K562 (cell line): ENCODE data around the gene RNU5D-1. TPM values are rescaled to one million over a fixed set of nuclear protein-coding genes. Genes with fewer than 3 reads are reported as not detected.
A peak's percentile ranks its signal among the peaks of the same experiment; 100 is the strongest.

Source experiments
- ATAC-seq: fragments of 200-7000 bp; cut with Tn5 transposase; 3 replicates; pipeline ENCODE4 v1.9.1; 2020; ENCODE audit warnings: moderate library complexity
- Bru-seq: library from RNA; stranded (reverse); fragments of 400-500 nt; gene quantifications from one replicate; lab custom pipeline; 2021; lab: Mats Ljungman, UMichigan
- BruChase-seq, 2 experiments: library from RNA; stranded (reverse); fragments of 400-500 nt; gene quantifications; one replicate each; lab custom pipeline; 2021; lab: Mats Ljungman, UMichigan
- BruUV-seq: library from RNA; stranded (reverse); fragments of 400-500 nt; replicated peaks from 2 replicates; lab custom pipeline; 2021; lab: Mats Ljungman, UMichigan
- CTCF ChIA-PET: fragments of 300-600 bp; formaldehyde crosslinking; extraction: SDS; loops from one replicate; lab custom pipeline; 2021; ENCODE audit warnings: low intra/inter-chr PET ratio; lab: Yijun Ruan, JAX
- POLR2A ChIA-PET: fragments of 300-600, 350-650 bp; sonication (Branson Sonifier 250); formaldehyde crosslinking; extraction: SDS; loops from one replicate; lab custom pipeline; 2021; ENCODE audit warnings: antibody characterized with exemption, inconsistent platforms; lab: Yijun Ruan, JAX
- DNase-seq, 4 experiments: peaks; one replicate each; pipeline versions ENCODE4 v3.0.0 to v3.0.0-alpha.2; 2011 to 2018; ENCODE audit warnings: low spot score in 3 of 4, mixed read lengths in 3 of 4; ENCODE audit errors: extremely low read depth in 1 of 4
- FAIRE-seq: peaks from 2 replicates; lab custom pipeline; 2011; peaks lifted over from hg19 to GRCh38; lab: Jason Lieb, UNC
- H2AFZ ChIP-seq: 2 replicates; pipeline ENCODE4 v1.6.0; 2011; ENCODE audit warnings: low read depth, low read length, control low read depth, inconsistent platforms
- H3K27ac ChIP-seq: fragments of 200-600 bp; 3 replicates; pipeline ENCODE4 v1.8.0; 2011; ENCODE audit warnings: low read depth, mild to moderate bottlenecking, control low read depth, inconsistent platforms, low read length, moderate library complexity, mixed read lengths; ENCODE audit errors: extremely low read depth
- H3K27me3 ChIP-seq, 2 experiments: fragments of 300-600 bp in 1 of 2; 2 replicates in 1 of 2; 3 replicates in 1 of 2; pipeline versions ENCODE4 v1.6.0 to v1.8.0; 2011; ENCODE audit warnings: inconsistent platforms in 2 of 2, low read length in 2 of 2, mild to moderate bottlenecking in 1 of 2, mixed read lengths in 1 of 2, moderate library complexity in 1 of 2; ENCODE audit not compliant: control insufficient read depth in 2 of 2, insufficient read depth in 2 of 2
- H3K36me3 ChIP-seq: fragments of 300-600 bp; 3 replicates; pipeline ENCODE4 v1.8.0; 2011; ENCODE audit warnings: mild to moderate bottlenecking, low read length, inconsistent platforms; ENCODE audit not compliant: control insufficient read depth, insufficient read depth
- H3K4me1 ChIP-seq, 2 experiments: fragments of 200-600 bp in 1 of 2; replicated peaks in 1 of 2; 2 replicates in 1 of 2; 3 replicates in 1 of 2; pipeline versions ENCODE4 v1.5.1 to v1.8.0; 2011; ENCODE audit warnings: inconsistent platforms in 2 of 2, low read length in 2 of 2, mild to moderate bottlenecking in 1 of 2, mixed read lengths in 1 of 2, moderate library complexity in 1 of 2; ENCODE audit not compliant: control insufficient read depth in 2 of 2, insufficient read depth in 2 of 2
- H3K4me2 ChIP-seq: 2 replicates; pipeline ENCODE4 v1.6.1; 2011; ENCODE audit warnings: low read length, control low read depth, inconsistent platforms, mixed read lengths; ENCODE audit not compliant: insufficient read depth
- H3K4me3 ChIP-seq: fragments of 200-600 bp; sonication (generic), shearing (Covaris generic); 2 replicates; pipeline ENCODE4 v1.5.1; 2016; ENCODE audit warnings: control low read depth, inconsistent platforms
- H3K79me2 ChIP-seq: fragments of 200-600 bp; 3 replicates; pipeline ENCODE4 v1.8.0; 2011; ENCODE audit warnings: low read length, inconsistent platforms; ENCODE audit not compliant: control insufficient read depth, insufficient read depth
- H3K9ac ChIP-seq, 2 experiments: 2 replicates each; pipeline versions ENCODE4 v1.6.0 to v1.6.1; 2011; ENCODE audit warnings: low read depth in 2 of 2, low read length in 2 of 2, control low read depth in 1 of 2, inconsistent platforms in 1 of 2, mild to moderate bottlenecking in 1 of 2, mixed read lengths in 1 of 2; ENCODE audit not compliant: insufficient read depth in 1 of 2
- H3K9me1 ChIP-seq: one replicate; pipeline ENCODE4 v1.6.0; 2011; ENCODE audit warnings: inconsistent platforms, mild to moderate bottlenecking, low read length, moderate library complexity; ENCODE audit not compliant: control insufficient read depth, insufficient read depth
- H3K9me3 ChIP-seq: replicated peaks from 2 replicates; pipeline ENCODE4 v1.5.1; 2011; ENCODE audit warnings: low read depth, low read length, inconsistent platforms; ENCODE audit not compliant: control insufficient read depth, insufficient read depth
- H4K20me1 ChIP-seq: replicated peaks from 2 replicates; pipeline ENCODE4 v1.6.1; 2011; ENCODE audit warnings: low read length, inconsistent platforms, mixed read lengths; ENCODE audit not compliant: control insufficient read depth, insufficient read depth
- JUNB ChIP-seq: fragments of 450-650 bp; formaldehyde crosslinking; conservative IDR thresholded peaks from 2 replicates; pipeline ENCODE4 v1.4.0; 2020; ENCODE audit warnings: mild to moderate bottlenecking
- NR2F6 ChIP-seq: fragments of 450-650 bp; formaldehyde crosslinking; IDR thresholded peaks from 2 replicates; pipeline ENCODE4 v1.4.0; 2020; ENCODE audit warnings: mild to moderate bottlenecking
- PHTF2 ChIP-seq: fragments of 250-450 bp; sonication (Bioruptor Pico); IDR thresholded peaks from 2 replicates; pipeline ENCODE4 v1.5.0; 2021; ENCODE audit warnings: mild to moderate bottlenecking
- PTTG1 ChIP-seq: fragments of 450-650 bp; IDR thresholded peaks from 2 replicates; pipeline ENCODE4 v1.6.1; 2016; ENCODE audit warnings: low read depth, mild to moderate bottlenecking, missing genetic modification characterization, missing compliant biosample characterization
- RBBP5 ChIP-seq: fragments of 200-600 bp; sonication (generic); IDR thresholded peaks from 2 replicates; pipeline ENCODE4 v1.6.1; 2012; ENCODE audit warnings: borderline replicate concordance, mild to moderate bottlenecking, low read length, control low read depth, inconsistent platforms; ENCODE audit not compliant: insufficient read depth, poor library complexity, severe bottlenecking
- SREBF1 ChIP-seq: fragments of 150-350 bp; IDR thresholded peaks from 2 replicates; pipeline ENCODE4 v1.6.1; 2014; ENCODE audit warnings: antibody characterized with exemption, low read depth, low read length, borderline replicate concordance
- TBL1XR1 ChIP-seq, 2 experiments: IDR thresholded peaks; 2 replicates each; pipeline ENCODE4 v1.6.1; 2012; ENCODE audit warnings: improper control_type of control experiment in 2 of 2, low read length in 2 of 2, mild to moderate bottlenecking in 1 of 2
- THAP12 ChIP-seq: fragments of 250-450 bp; sonication (Bioruptor Pico); IDR thresholded peaks from 2 replicates; pipeline ENCODE4 v1.9.0; 2021; ENCODE audit warnings: mild to moderate bottlenecking, inconsistent platforms
- ZNF133 ChIP-seq: fragments of 250-450 bp; sonication (Bioruptor Pico); IDR thresholded peaks from 2 replicates; pipeline ENCODE4 v1.4.0; 2020; ENCODE audit warnings: mild to moderate bottlenecking
- ZNF224 ChIP-seq: sonication (generic); formaldehyde crosslinking; IDR thresholded peaks from 2 replicates; pipeline ENCODE4 v1.8.0; 2022; ENCODE audit warnings: mild to moderate bottlenecking, missing genetic modification reagents
- ZNF57 ChIP-seq: fragments of 450-650 bp; formaldehyde crosslinking; IDR thresholded peaks from 2 replicates; pipeline ENCODE4 v1.4.0; 2020; ENCODE audit warnings: mild to moderate bottlenecking, moderate library complexity
- WGBS: fragments of 100-300 bp; shearing (Covaris generic); methylation state at CpG from one replicate; pipeline ENCODE4 v1.1.6; 2016; ENCODE audit warnings: low coverage, mixed read lengths; ENCODE audit not compliant: insufficient coverage; ENCODE audit errors: missing lambda C conversion rate; 5-methylcytosine and 5-hydroxymethylcytosine counted together
- in situ Hi-C: fragments of 300-500 bp; cut with MboI; formaldehyde crosslinking; loops from 4 replicates; pipeline ENCODE4 v1.15.0; 2018; ENCODE audit warnings: inconsistent platforms, mixed read lengths
- intact Hi-C: fragments of 100-400 bp; cut with micrococcal nuclease; formaldehyde crosslinking; loops from 2 replicates; pipeline ENCODE4 v1.14.2; 2022
- long read RNA-seq, 3 experiments: library from polyadenylated mRNA in 2 of 3; library from RNA in 1 of 3; unstranded in 2 of 3; stranded (forward) in 1 of 3; transcript quantifications; one replicate each; pipeline ENCODE4 v2.0.0, GENCODE V29; 2019 to 2022
- polyA minus RNA-seq, 3 experiments: library from RNA; depleted of rRNA, polyadenylated mRNA; stranded (reverse); fragments of >200 nt; gene quantifications; 2 replicates each; pipeline ENCODE4 v1.2.3, GENCODE V29; 2011
- polyA plus RNA-seq, 8 experiments: library from polyadenylated mRNA; depleted of rRNA in 4 of 8; stranded (reverse) in 5 of 8; unstranded in 3 of 8; fragments of >200 nt; fragmentation: Nextera tagmentation in 2 of 8; fragmentation: Illumina TruSeq in 1 of 8; extraction: Ambion mirVana in 2 of 8; extraction: Trizol in 1 of 8; gene quantifications; 2 replicates each; pipeline versions ENCODE4 v1.2.1 to v1.2.3, GENCODE V29; 2011 to 2014; ENCODE audit warnings: inconsistent platforms in 1 of 8, missing spikeins in 1 of 8
- total RNA-seq, 7 experiments: library from RNA; depleted of rRNA in 6 of 7; stranded (reverse); fragments of >200 nt in 6 of 7; fragmentation: Illumina TruSeq in 2 of 7; extraction: Trizol in 2 of 7; gene quantifications; 2 replicates each; pipeline versions ENCODE4 v1.2.1 to v1.2.3, GENCODE V29; 2011 to 2021; ENCODE audit warnings: low replicate concordance in 1 of 7
- TF ChIP-seq, protein P1 (sequence below): fragments of 250-450 bp; sonication (Bioruptor Pico); IDR thresholded peaks from 2 replicates; pipeline ENCODE4 v1.5.0; 2020; ENCODE audit warnings: mild to moderate bottlenecking, borderline replicate concordance

Gene RNU5D-1
- under 0.01 TPM in 2 replicates for total RNA-seq (2011; cell fraction: chromatin; rRNA removed; ENCODE audit: low replicate concordance)
- under 0.01 TPM in 2 replicates for total RNA-seq (2011; cell fraction: nucleolus; rRNA removed)
- under 0.01 TPM in 2 replicates for total RNA-seq (2011; cell fraction: nucleoplasm; rRNA removed)
- total RNA-seq (2014; rRNA removed) (not detected in 2 replicates), total RNA-seq (2014; rRNA removed; fragmentation: Illumina TruSeq; extraction: Trizol) (not detected in 2 replicates), total RNA-seq (2015; rRNA removed; fragmentation: Illumina TruSeq; extraction: Trizol) (under 0.01 TPM in 1 of 2 replicates, not detected in the other), total RNA-seq (2021) (not detected in 2 replicates), polyA plus RNA-seq (2011; rRNA removed) (under 0.01 TPM in 1 of 2 replicates, not detected in the other), polyA plus RNA-seq (2014; fragmentation: Illumina TruSeq; extraction: Trizol) (not detected in 2 replicates), polyA plus RNA-seq (2014; fragmentation: Nextera tagmentation; extraction: Ambion mirVana) (not detected), polyA plus RNA-seq (2014; rRNA removed) (not detected in 2 replicates), polyA minus RNA-seq (2011; rRNA and poly(A)+ RNA removed) (under 0.01 TPM in 2 replicates), Bru-seq, nascent RNA (percentile 100 among the genes with signal in this experiment), BruChase-seq, experiment 1, labeled RNA remaining after a 2-hour chase (percentile 98 among the genes with signal in this experiment), BruChase-seq, experiment 2, labeled RNA remaining after a 6-hour chase (percentile 96 among the genes with signal in this experiment)
- not detected in 2 replicates for polyA plus RNA-seq (2011; cell fraction: cytosol; rRNA removed)
- under 0.01 TPM in 2 replicates for polyA plus RNA-seq (2011; cell fraction: nucleus; rRNA removed)
- not detected in 2 replicates for polyA plus RNA-seq (2012)
- 577 and 1,449 TPM in 2 replicates for polyA minus RNA-seq (2011; cell fraction: cytosol; rRNA and poly(A)+ RNA removed)
- under 0.01 TPM in 2 replicates for polyA minus RNA-seq (2011; cell fraction: nucleus; rRNA and poly(A)+ RNA removed)
- long read RNA-seq, experiment 1 = 0 reads
- long read RNA-seq, experiment 2 = 0 reads
- long read RNA-seq, experiment 3 = 0 reads

GRCh38 chr1:44730741-44731512 lies at the start of gene RNU5D-1:
Gene RNU5D-1, minus strand, starts transcription at chr1:44731170.
- WGBS = under 1% methylated on average over 19 of the region's 19 CpGs
- ChIA-PET CTCF (interaction anchor here (0.6 to 1.3 kb wide), 8 partner anchors 54 to 839 kb away, joined by 3 to 6 read pairs (median 4); partner anchors contain the start of gene EIF2B3), POLR2A (interaction anchor here (0.6 to 9.5 kb wide), 39 partner anchors 8 to 1793 kb away, joined by 3 to 328 read pairs (median 4); partner anchors contain the start of genes BEST4, BTBD19, DYNLT4 and KIF2C)
- peak; percentile 87 to 99 (median 90) for DNase-seq
- Histone ChIP-seq H3K79me2 (no peaks in the 10 kb centered on the region), H3K9ac (peak within 1 kb of the TSS; percentile 78 to 93), H3K36me3 (no peaks in the 10 kb centered on the region), H3K9me1 (no peaks in the 10 kb centered on the region), H3K4me2 (peak within 1 kb of the TSS; percentile 65), H3K27me3 (no peaks in the 10 kb centered on the region), H3K4me1 (peaks cover 11 to 16% of the 10 kb centered on the region in 2 experiments), H3K4me3 (0 out of 2 replicates have a peak within 1 kb of the TSS, but pooled peaks have one; percentile 3), H2AFZ (peak within 1 kb of the TSS; percentile 99), H4K20me1 (no peaks in the 10 kb centered on the region), H3K9me3 (no peaks in the 10 kb centered on the region), H3K27ac (peak within 1 kb of the TSS; percentile 100)
- in situ Hi-C loops (loop anchor here (5.0 kb wide), 1 partner anchor 91 kb away; no protein-coding TSS in a partner anchor), intact Hi-C loops (loop anchor here (1.0 to 5.0 kb wide), 7 partner anchors 8 to 761 kb away; partner anchors contain the start of genes KIF2C, RPS8, TESK2 and UROD)
- FAIRE-seq = peak; percentile 94
- peak; percentile 87 for ATAC-seq
- TSS peak; percentile 100 for BruUV-seq
- no peak for TF ChIP-seq SREBF1
- peak; percentile 98 for TF ChIP-seq THAP12 (CRISPR knock-in tag)
- peak; percentile 94 for TF ChIP-seq PHTF2 (CRISPR knock-in tag)
- TF ChIP-seq TBL1XR1 (IDR thresholded peaks at IDR 0.05; ENCODE audit: low read length in 2 of 2) = peak; percentile 90 to 96
- TF ChIP-seq, protein P1, sequence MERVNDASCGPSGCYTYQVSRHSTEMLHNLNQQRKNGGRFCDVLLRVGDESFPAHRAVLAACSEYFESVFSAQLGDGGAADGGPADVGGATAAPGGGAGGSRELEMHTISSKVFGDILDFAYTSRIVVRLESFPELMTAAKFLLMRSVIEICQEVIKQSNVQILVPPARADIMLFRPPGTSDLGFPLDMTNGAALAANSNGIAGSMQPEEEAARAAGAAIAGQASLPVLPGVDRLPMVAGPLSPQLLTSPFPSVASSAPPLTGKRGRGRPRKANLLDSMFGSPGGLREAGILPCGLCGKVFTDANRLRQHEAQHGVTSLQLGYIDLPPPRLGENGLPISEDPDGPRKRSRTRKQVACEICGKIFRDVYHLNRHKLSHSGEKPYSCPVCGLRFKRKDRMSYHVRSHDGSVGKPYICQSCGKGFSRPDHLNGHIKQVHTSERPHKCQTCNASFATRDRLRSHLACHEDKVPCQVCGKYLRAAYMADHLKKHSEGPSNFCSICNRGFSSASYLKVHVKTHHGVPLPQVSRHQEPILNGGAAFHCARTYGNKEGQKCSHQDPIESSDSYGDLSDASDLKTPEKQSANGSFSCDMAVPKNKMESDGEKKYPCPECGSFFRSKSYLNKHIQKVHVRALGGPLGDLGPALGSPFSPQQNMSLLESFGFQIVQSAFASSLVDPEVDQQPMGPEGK (CRISPR knock-in tag) = peak; percentile 98
- TF ChIP-seq ZNF133 (CRISPR knock-in tag) = peak; percentile 62; the same call in 1 of the 2 replicates
- TF ChIP-seq JUNB (CRISPR knock-in tag) = peak; percentile 45; the same call in 1 of the 2 replicates
- peak; percentile 98 for TF ChIP-seq NR2F6
- peak; percentile 7; the same call in 1 of the 2 replicates for TF ChIP-seq ZNF224 (CRISPR knock-in tag)
- no peak for TF ChIP-seq RBBP5
- TF ChIP-seq PTTG1 (tag) = no peak
- peak; percentile 97 for TF ChIP-seq ZNF57
